OCI-LY1 (cell line): ENCODE results near the gene ZBTB20.

Experiments used
- H2AFZ ChIP-seq: fragments of 200-600 bp; sonication (generic), shearing (Covaris generic); 2 replicates; pipeline ENCODE4 v1.6.0; 2014; ENCODE audit warnings: antibody characterized with exemption, mild to moderate bottlenecking, low read length
- H3F3A ChIP-seq: fragments of 200-600 bp; sonication (generic), shearing (Covaris generic); 2 replicates; pipeline ENCODE4 v1.6.0; 2014; ENCODE audit warnings: mild to moderate bottlenecking, antibody characterized with exemption, low read length, moderate library complexity; ENCODE audit not compliant: insufficient read depth
- H3K27ac ChIP-seq: fragments of 200-600 bp; sonication (generic); 2 replicates; pipeline ENCODE4 v1.5.1; 2014; ENCODE audit warnings: low read length, mixed run types, mild to moderate bottlenecking, low read depth; ENCODE audit not compliant: poor library complexity, severe bottlenecking
- H3K27me3 ChIP-seq: fragments of 200-600 bp; sonication (generic); 2 replicates; pipeline ENCODE4 v1.6.0; 2014; ENCODE audit warnings: antibody characterized with exemption, mild to moderate bottlenecking, low read length, moderate library complexity; ENCODE audit not compliant: insufficient read depth
- H3K36me3 ChIP-seq: fragments of 200-600 bp; sonication (generic); 2 replicates; pipeline ENCODE4 v1.6.1; 2014; ENCODE audit warnings: mild to moderate bottlenecking, antibody characterized with exemption, low read length, moderate library complexity, mixed read lengths; ENCODE audit not compliant: insufficient read depth
- H3K4me1 ChIP-seq: fragments of 200-600 bp; sonication (generic); 2 replicates; pipeline ENCODE4 v1.5.1; 2014; ENCODE audit warnings: mild to moderate bottlenecking, low read length, moderate library complexity; ENCODE audit not compliant: insufficient read depth, severe bottlenecking
- H3K4me2 ChIP-seq: fragments of 200-600 bp; sonication (generic), shearing (Covaris generic); 2 replicates; pipeline ENCODE4 v1.6.1; 2014; ENCODE audit warnings: low read length
- H3K4me3 ChIP-seq: fragments of 200-600 bp; sonication (generic); 2 replicates; pipeline ENCODE4 v1.5.1; 2014; ENCODE audit warnings: low read length, low read depth, mild to moderate bottlenecking, mixed read lengths; ENCODE audit not compliant: poor library complexity, severe bottlenecking
- H3K79me2 ChIP-seq: fragments of 200-600 bp; shearing (Covaris generic); 2 replicates; pipeline ENCODE4 v1.6.1; 2016; ENCODE audit warnings: mixed run types, low read length, mixed read lengths; ENCODE audit not compliant: insufficient read depth
- H3K9ac ChIP-seq: fragments of 200-600 bp; sonication (generic), shearing (Covaris generic); 2 replicates; pipeline ENCODE4 v1.6.1; 2014; ENCODE audit warnings: mild to moderate bottlenecking, low read length, mixed read lengths
- H3K9me2 ChIP-seq: fragments of 200-600 bp; sonication (generic), shearing (Covaris generic); 2 replicates; pipeline ENCODE4 v1.6.1; 2014; ENCODE audit warnings: low read depth, mild to moderate bottlenecking, low read length, mixed read lengths
- H3K9me3 ChIP-seq: fragments of 200-600 bp; shearing (Covaris generic); 2 replicates; pipeline ENCODE4 v1.6.1; 2014; ENCODE audit warnings: low read length, mixed read lengths
- H4K20me1 ChIP-seq: fragments of 200-600 bp; sonication (generic), shearing (Covaris generic); 2 replicates; pipeline ENCODE4 v1.6.0; 2016; ENCODE audit warnings: mild to moderate bottlenecking, low read length; ENCODE audit not compliant: insufficient read depth
- CTCF ChIP-seq: fragments of 200-600 bp; sonication (generic), shearing (Covaris generic); IDR thresholded peaks from 2 replicates; pipeline ENCODE4 v1.5.1; 2017; ENCODE audit warnings: mild to moderate bottlenecking, antibody characterized with exemption, low read length, moderate library complexity, mixed read lengths
- EZH2 ChIP-seq: fragments of 200-600 bp; sonication (generic), shearing (Covaris generic); IDR thresholded peaks from 2 replicates; pipeline ENCODE4 v1.8.0; 2017; ENCODE audit warnings: borderline replicate concordance, mixed run types, mild to moderate bottlenecking, antibody characterized with exemption, low read length, moderate library complexity, mixed read lengths

Gene ZBTB20

GRCh38 chr3:114838025-114838424 lies 309.1 kb downstream of the ZBTB20 start:
- no peak overlapping the region for H2AFZ ChIP-seq
- TF ChIP-seq EZH2 (no peak), CTCF (no peak)
- H3K9me3 ChIP-seq, result no peaks in the 10 kb centered on the region
- H3K4me3 ChIP-seq, result no peak overlapping the region
- H4K20me1 ChIP-seq, result no peaks in the 10 kb centered on the region
- no peaks in the 10 kb centered on the region for H3K27me3 ChIP-seq
- no peaks in the 10 kb centered on the region for H3K79me2 ChIP-seq
- no peaks in the 10 kb centered on the region for H3K9me2 ChIP-seq
- no peak overlapping the region for H3K4me2 ChIP-seq
- H3K27ac ChIP-seq, result no peak overlapping the region
- H3K36me3 ChIP-seq, result no peaks in the 10 kb centered on the region
- H3K9ac ChIP-seq, result no peak overlapping the region
- H3K4me1 ChIP-seq, result no peaks in the 10 kb centered on the region
- no peaks in the 10 kb centered on the region for H3F3A ChIP-seq

- no peak overlapping the region for H3K4me2 ChIP-seq
These were observed 312.7 kb downstream of the ZBTB20 start for GRCh38 chr3:114834175-114834940.

GRCh38 chr3:114831861-114832260 lies 315.2 kb downstream of the ZBTB20 start:
- no peaks in the 10 kb centered on the region for H3K79me2 ChIP-seq
- H3K4me2 ChIP-seq, result no peak overlapping the region
- TF ChIP-seq CTCF (no peak), EZH2 (no peak)
- H4K20me1 ChIP-seq, result no peaks in the 10 kb centered on the region
- H3K27ac ChIP-seq, result no peak overlapping the region
- H3K4me1 ChIP-seq, result no peaks in the 10 kb centered on the region
- no peaks in the 10 kb centered on the region for H3K9me3 ChIP-seq
- no peaks in the 10 kb centered on the region for H3K27me3 ChIP-seq
- no peaks in the 10 kb centered on the region for H3K9me2 ChIP-seq
- no peaks in the 10 kb centered on the region for H3K36me3 ChIP-seq
- no peaks in the 10 kb centered on the region for H3F3A ChIP-seq
- H2AFZ ChIP-seq, result no peak overlapping the region
- no peak overlapping the region for H3K4me3 ChIP-seq
- no peak overlapping the region for H3K9ac ChIP-seq

More at GRCh38 chr3:114834175-114834940, 312.7 kb downstream of the ZBTB20 start:
- Histone ChIP-seq H3K79me2 (no peaks in the 10 kb centered on the region), H3K4me1 (no peaks in the 10 kb centered on the region), H3K4me3 (no peak overlapping the region), H3K9me2 (no peaks in the 10 kb centered on the region), H3K27me3 (no peaks in the 10 kb centered on the region), H3K9ac (no peak overlapping the region), H2AFZ (no peak overlapping the region), H3K9me3 (no peaks in the 10 kb centered on the region), H3K27ac (no peak overlapping the region), H3K36me3 (no peaks in the 10 kb centered on the region), H4K20me1 (no peaks in the 10 kb centered on the region), H3F3A (no peaks in the 10 kb centered on the region)
- TF ChIP-seq EZH2, result no peak
- no peak for TF ChIP-seq CTCF
